Measurements from ENCODE around the gene RFX7. TPM values are rescaled to one million over a fixed set of nuclear protein-coding genes. Genes with fewer than 3 reads are reported as not detected.
"Not testable (repeated sequence)": the region's sequence is repeated elsewhere in the genome, so short reads cannot be mapped to it uniquely, and the experiment has no call there.

RFX7 gene
- total RNA-seq, result 7.2 TPM
- long read RNA-seq, result 0 reads

DNA sequence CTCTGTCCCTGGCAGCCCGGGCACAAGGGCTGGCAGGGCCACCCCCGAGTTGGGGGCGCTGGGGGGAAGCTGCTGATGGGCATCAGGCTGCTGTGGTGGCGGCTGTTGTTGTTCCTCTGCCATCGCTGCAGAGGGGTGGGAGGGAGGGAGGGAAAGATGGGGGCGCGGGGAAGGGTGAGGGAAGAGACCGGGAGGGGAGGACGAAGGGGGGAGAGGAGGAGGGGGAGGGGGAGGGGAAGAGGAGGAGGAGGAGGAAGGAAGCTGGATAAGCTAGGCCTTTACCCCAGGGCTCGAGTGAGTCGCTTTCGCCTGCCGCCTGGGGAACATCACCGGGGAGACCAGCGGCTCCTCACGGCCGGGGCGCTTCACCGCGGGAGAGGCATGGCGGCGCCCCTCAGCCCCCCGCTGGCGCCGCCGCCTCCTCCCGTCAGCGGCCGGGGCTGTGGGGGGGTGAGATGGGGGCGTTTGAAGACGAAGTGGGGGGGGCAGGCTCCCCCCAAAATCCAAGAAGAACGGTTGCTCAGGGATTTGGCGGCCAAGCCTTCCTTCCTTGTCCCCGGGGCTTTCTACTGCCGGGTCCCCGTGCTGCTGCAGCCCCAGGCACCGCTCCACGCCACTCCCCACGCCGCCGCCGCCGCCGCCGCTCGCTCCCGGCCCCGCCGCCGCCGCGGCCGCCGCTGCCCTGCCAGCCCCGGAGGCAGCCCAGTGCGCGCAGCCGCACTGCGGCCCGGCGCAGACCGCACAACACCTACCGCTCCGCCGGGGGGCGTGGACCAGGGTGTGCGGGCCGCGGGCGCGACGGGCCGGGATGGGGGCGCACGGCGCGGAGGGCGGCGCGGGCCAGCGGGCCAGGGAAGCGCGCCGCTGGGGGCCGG, at the start of gene RFX7:
Gene RFX7 (minus strand): TSS at position 717 of the 875 bp plus-strand sequence. CDS start 594 bp downstream, at position 123.
- peak; percentile 89 for ATAC-seq
- DNase-seq, result peak; percentile 91
- intact Hi-C loops (cut with micrococcal nuclease), result no loop called here

GRCh38 chr15:56292546-56293316, 49.1 kb upstream of the RFX7 start:
- no peak for ATAC-seq
- no peak for DNase-seq
- intact Hi-C loops (cut with micrococcal nuclease), result no loop called here

- no peak for ATAC-seq
- intact Hi-C loops (cut with micrococcal nuclease), result no loop called here
- no peak for DNase-seq
Measured at GRCh38 chr15:56291741-56292140, 48.1 kb upstream of the RFX7 start.

DNA sequence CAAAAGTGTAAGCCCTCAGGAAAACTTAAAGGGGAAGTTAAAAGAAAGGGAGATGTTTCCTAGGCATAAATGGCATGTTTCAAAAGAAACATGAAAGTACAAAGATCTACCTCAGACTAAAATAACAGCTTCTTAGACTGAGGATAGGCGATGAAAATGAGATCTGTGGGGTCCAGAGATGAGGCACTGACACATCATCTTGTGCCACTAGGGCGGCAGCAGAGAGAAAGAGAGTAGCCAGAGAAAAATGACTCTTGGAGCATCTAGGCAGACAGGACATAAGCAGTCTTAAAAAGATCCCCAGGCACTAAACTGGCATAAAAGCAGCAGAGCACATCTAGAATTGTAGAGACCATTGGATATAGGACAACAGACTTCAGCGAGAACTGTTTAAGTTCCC, 42.5 kb upstream of the RFX7 start:
- intact Hi-C loops (cut with micrococcal nuclease), result no loop called here
- DNase-seq, result no peak
- no peak for ATAC-seq

DNA sequence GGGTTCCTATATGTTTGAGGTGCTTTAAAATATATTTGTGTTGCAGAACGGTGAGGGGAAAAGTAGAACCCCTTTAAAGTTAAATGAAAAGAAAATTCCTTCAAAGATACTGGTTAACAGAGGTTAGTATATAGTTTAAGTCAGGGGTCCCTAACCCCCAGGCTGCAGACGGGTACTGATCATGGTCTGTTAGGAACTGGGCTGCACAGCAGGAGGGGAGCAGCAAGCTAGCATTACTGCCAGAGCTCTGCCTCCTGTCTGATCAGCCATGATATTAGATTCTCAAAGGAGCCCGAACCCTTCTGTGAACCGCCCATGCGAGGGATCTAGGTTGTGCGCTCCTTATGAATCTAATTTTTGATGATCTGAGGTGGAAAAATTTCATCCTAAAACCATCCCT, 37.5 kb upstream of the RFX7 start:
- DNase-seq (no peak), ATAC-seq (no peak)
- intact Hi-C loops (cut with micrococcal nuclease), result no loop called here

DNA sequence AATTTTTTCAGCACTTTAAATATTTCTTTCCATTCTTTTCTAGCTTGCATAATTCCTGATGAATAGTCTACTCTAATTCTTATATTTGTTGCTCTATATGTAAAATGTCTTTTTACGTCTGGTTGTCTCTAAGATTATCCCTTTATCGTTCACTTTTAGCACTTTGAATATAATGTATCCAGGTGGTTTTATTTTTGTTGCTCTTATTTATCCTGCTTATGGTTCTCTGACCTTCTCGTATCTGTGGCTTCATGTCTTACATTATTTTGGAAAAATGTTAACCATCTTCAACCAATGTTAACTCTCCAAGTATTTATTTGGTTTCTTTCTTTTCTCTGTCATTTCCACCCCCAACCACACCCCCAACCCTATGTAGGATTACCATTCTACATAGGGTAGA, 30.0 kb upstream of the RFX7 start:
- DNase-seq, result no peak
- ATAC-seq, result no peak
- intact Hi-C loops (cut with micrococcal nuclease), result no loop called here

DNA sequence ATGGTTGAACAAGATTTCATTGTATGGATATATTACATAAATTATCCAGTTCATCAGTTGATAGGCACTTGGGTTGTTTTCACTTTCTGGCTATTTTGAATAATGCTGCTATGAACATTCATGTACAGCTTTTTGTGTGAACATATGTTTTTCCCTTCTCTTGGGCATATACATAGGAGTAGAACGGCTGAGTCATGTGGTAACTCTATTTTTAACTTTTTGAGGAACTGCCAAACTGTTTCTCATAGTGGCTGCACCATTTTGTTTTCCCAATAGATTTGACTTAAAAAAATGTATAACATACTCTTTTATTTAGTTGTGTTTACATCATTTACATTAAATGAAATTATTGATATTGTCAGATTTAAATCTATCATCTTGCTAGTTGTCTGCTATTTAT, 28.8 kb upstream of the RFX7 start:
- intact Hi-C loops (cut with micrococcal nuclease), result no loop called here
- no peak for ATAC-seq
- DNase-seq, result no peak

GRCh38 chr15:56266465-56266864, 22.8 kb upstream of the RFX7 start:
- ATAC-seq; DNase-seq; intact Hi-C loops (cut with micrococcal nuclease): not testable (repeated sequence)

DNA sequence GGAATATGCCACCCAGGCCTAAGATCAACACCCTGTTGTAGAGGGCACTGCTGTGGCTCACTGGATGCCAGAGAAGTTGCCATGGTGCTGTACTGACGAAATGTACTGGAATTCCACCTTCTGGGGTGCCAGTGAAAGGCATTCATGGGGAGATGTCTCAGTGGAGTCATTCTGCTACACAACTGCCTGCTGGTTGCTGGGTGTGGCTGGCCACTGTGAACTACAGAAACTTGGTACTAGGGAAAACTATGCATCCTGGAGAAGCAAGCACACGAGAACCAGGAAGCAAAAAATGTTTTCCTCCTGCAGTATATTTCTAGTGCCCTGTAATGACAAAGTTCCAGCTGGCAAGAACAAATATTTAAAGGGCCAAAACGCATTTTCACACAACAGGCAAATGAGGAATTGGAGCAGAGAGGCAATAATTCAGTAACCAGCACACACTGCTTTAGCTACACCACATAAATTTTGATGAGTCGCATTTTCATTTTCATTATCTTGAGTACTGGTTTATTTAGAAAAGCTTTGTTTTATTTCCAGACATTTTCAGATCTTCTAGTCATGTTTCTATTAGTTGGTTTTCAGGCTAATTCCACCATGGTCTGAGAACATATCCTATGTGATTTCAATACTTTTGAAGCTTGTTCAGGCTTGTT, 18.3 kb upstream of the RFX7 start:
- intact Hi-C loops (cut with micrococcal nuclease), result no loop called here

GRCh38 chr15:56257306-56257705, 13.6 kb upstream of the RFX7 start:
- DNase-seq; ATAC-seq; intact Hi-C loops (cut with micrococcal nuclease): not testable (repeated sequence)

More for the DNA sequence above, 18.3 kb upstream of the RFX7 start:
- DNase-seq (no peak), ATAC-seq (no peak)

GRCh38 chr15:56254265-56254664, 10.6 kb upstream of the RFX7 start:
- intact Hi-C loops (cut with micrococcal nuclease), result no loop called here
- DNase-seq (no peak), ATAC-seq (no peak)

DNA sequence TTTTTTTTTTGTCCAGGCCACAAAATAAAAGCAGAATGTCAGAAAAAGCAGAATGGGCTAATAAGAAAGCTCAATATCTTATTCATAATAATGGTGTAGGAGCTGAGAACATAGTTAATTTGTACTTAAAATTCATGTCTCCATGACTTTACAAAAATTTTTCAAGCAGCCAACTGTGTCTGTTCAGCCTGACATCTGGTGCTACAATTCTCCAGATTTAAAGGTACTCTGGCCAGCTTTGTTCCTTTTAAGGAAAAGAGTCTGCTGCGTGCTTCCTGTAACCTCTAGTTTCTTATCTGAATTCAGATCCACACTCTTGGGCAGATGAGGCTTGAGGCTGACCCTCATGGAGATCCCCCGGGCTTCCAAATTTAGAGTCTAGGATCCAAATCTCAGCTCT, 8.7 kb upstream of the RFX7 start:
- ATAC-seq (peak; percentile 25), DNase-seq (no peak)
- intact Hi-C loops (cut with micrococcal nuclease), result no loop called here

GRCh38 chr15:56251315-56252095, 7.8 kb upstream of the RFX7 start:
- intact Hi-C loops (cut with micrococcal nuclease), result no loop called here
- ATAC-seq (no peak), DNase-seq (no peak)

DNA sequence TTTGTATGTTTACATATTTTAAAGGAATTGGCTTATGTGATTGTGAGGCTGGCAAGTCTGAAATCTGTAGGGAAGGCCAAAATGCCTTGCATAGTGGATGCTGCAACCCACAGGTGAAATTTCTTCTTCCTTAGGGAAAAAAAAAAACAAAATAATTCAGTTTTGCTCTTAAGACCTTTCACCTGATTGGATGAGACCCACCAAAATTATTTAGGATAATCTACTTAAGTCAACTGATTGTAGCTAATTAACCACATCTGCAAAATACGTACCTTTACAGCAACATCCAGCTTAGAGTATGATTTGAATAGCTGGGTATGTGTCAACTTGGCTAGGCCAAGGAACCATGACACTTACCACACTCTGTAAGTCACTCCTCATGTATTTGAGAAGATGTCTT, 6.9 kb upstream of the RFX7 start:
- DNase-seq (no peak), ATAC-seq (no peak)
- intact Hi-C loops (cut with micrococcal nuclease), result no loop called here

DNA sequence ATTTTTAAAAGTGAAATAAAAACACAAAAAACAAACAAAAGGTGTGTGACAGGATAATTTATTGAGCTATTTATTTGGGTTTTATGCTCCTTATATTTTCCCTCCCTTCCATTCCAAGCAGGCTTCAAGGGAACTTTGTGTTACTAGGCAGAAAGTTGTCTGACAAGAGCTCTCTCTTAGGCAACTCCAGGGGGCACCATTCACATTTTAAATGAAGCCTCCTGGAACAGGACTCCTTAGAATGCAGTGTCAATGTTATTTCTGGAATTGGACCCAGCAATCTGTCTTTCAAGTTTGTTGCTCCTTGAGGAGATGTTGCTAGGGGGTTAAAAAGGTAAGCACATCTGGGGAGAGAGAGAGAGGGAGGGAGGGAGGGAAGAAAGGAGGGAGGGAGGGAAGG, 5.4 kb upstream of the RFX7 start:
- DNase-seq, result no peak
- ATAC-seq, result no peak
- intact Hi-C loops (cut with micrococcal nuclease), result no loop called here

GRCh38 chr15:56248311-56248992, 4.8 kb upstream of the RFX7 start:
- intact Hi-C loops (cut with micrococcal nuclease), result no loop called here
- ATAC-seq, result no peak
- no peak for DNase-seq

GRCh38 chr15:56247266-56247665, 3.6 kb upstream of the RFX7 start:
- no peak for ATAC-seq
- DNase-seq, result no peak
- intact Hi-C loops (cut with micrococcal nuclease), result no loop called here
